Keratinocyte (primary cell): ENCODE results near the gene HMGCS2. TPM values are rescaled to one million over a fixed set of nuclear protein-coding genes. Genes with fewer than 3 reads are reported as not detected.

Experiments used
- DNase-seq: peaks from one replicate; pipeline ENCODE4 v3.0.0-alpha.2; 2011; ENCODE audit warnings: low read depth, missing footprints, low spot score
- FAIRE-seq: peaks from 2 replicates; lab custom pipeline; 2011; peaks lifted over from hg19 to GRCh38; lab: Jason Lieb, UNC
- H2AFZ ChIP-seq: 2 replicates; pipeline ENCODE4 v1.6.0; 2012; ENCODE audit warnings: low read length, control low read depth, inconsistent platforms; ENCODE audit not compliant: control insufficient read depth
- H3K27ac ChIP-seq: 2 replicates; pipeline ENCODE4 v1.5.1; 2011; ENCODE audit warnings: low read length; ENCODE audit not compliant: control insufficient read depth, insufficient read depth
- H3K27me3 ChIP-seq: 3 replicates; pipeline ENCODE4 v1.6.0; 2011; ENCODE audit warnings: low read length; ENCODE audit not compliant: control insufficient read depth, insufficient read depth; ENCODE audit errors: extremely low read depth
- H3K36me3 ChIP-seq, 2 experiments: 2 replicates in 1 of 2; 3 replicates in 1 of 2; pipeline ENCODE4 v1.5.1; 2011; ENCODE audit warnings: low read length in 2 of 2, mild to moderate bottlenecking in 1 of 2; ENCODE audit not compliant: control insufficient read depth in 2 of 2, insufficient read depth in 2 of 2; ENCODE audit errors: extremely low read depth in 1 of 2
- H3K4me1 ChIP-seq: 3 replicates; pipeline ENCODE4 v1.5.1; 2011; ENCODE audit warnings: low read length; ENCODE audit not compliant: control insufficient read depth, insufficient read depth; ENCODE audit errors: extremely low read depth
- H3K4me2 ChIP-seq: 3 replicates; pipeline ENCODE4 v1.6.0; 2011; ENCODE audit warnings: low read depth, low read length; ENCODE audit not compliant: control insufficient read depth, insufficient read depth; ENCODE audit errors: extremely low read depth
- H3K4me3 ChIP-seq, 3 experiments: fragments of 200-600 bp in 1 of 3; sonication (generic) in 1 of 3; 2 replicates in 2 of 3; 3 replicates in 1 of 3; pipeline ENCODE4 v1.5.1; 2011 to 2016; ENCODE audit warnings: low read length in 3 of 3, mild to moderate bottlenecking in 3 of 3, control low read depth in 2 of 3, inconsistent platforms in 1 of 3, low read depth in 1 of 3, mixed read lengths in 1 of 3, mixed run types in 1 of 3, moderate library complexity in 1 of 3; ENCODE audit not compliant: control insufficient read depth in 2 of 3, insufficient read depth in 2 of 3; ENCODE audit errors: extremely low read depth in 1 of 3
- H3K79me2 ChIP-seq: 2 replicates; pipeline ENCODE4 v1.6.0; 2012; ENCODE audit warnings: low read length; ENCODE audit not compliant: control insufficient read depth, insufficient read depth
- H3K9ac ChIP-seq: 3 replicates; pipeline ENCODE4 v1.6.0; 2011; ENCODE audit warnings: low read length; ENCODE audit not compliant: control insufficient read depth, insufficient read depth; ENCODE audit errors: extremely low read depth
- H3K9me1 ChIP-seq: 3 replicates; pipeline ENCODE4 v1.6.0; 2011; ENCODE audit warnings: low read length; ENCODE audit not compliant: control insufficient read depth, insufficient read depth; ENCODE audit errors: extremely low read depth
- H3K9me3 ChIP-seq: 2 replicates; pipeline ENCODE4 v1.5.1; 2012; ENCODE audit warnings: low read depth, low read length; ENCODE audit not compliant: control insufficient read depth
- H4K20me1 ChIP-seq: 3 replicates; pipeline ENCODE4 v1.6.0; 2011; ENCODE audit warnings: low read length; ENCODE audit not compliant: control insufficient read depth, insufficient read depth; ENCODE audit errors: extremely low read depth
- EZH2 ChIP-seq: IDR thresholded peaks from one replicate; pipeline ENCODE4 v1.6.1; 2012; ENCODE audit warnings: inconsistent platforms, mild to moderate bottlenecking, low read length, moderate library complexity
- dilution Hi-C: fragments of 300-500 bp; cut with MboI; formaldehyde crosslinking; loops from one replicate; pipeline ENCODE4 v1.7.0; 2020; ENCODE audit warnings: low sequenced_read_pairs; ENCODE audit not compliant: extremely low pct_ligation_motif_present
- polyA plus RNA-seq, 5 experiments: library from polyadenylated mRNA; depleted of rRNA in 3 of 5; stranded (reverse) in 3 of 5; stranded (forward) in 1 of 5; unstranded in 1 of 5; fragments of >200 nt; gene quantifications; 1 replicate in 1 of 5; 2 replicates in 3 of 5; 3 replicates in 1 of 5; pipeline versions ENCODE4 v1.2.1 to v1.2.3, GENCODE V29; 2011 to 2012; ENCODE audit warnings: missing spikeins in 2 of 5, low read depth in 1 of 5, low replicate concordance in 1 of 5
- TF ChIP-seq, protein P1 (sequence below), 3 experiments: IDR thresholded peaks in 1 of 3; conservative IDR thresholded peaks in 1 of 3; optimal IDR thresholded peaks in 1 of 3; 2 replicates in 2 of 3; 3 replicates in 1 of 3; pipeline versions ENCODE3 to v1.5.1; 2011; ENCODE audit warnings: low read length in 3 of 3, mild to moderate bottlenecking in 3 of 3, moderate library complexity in 2 of 3, control low read depth in 1 of 3, inconsistent platforms in 1 of 3; ENCODE audit not compliant: insufficient read depth in 2 of 3; ENCODE audit errors: extremely low read depth in 1 of 3

HMGCS2 gene
- polyA plus RNA-seq, 1 donor (not counting 4 experiments of a cell fraction or from before 2014, with no cell fraction given) = not detected

DNA sequence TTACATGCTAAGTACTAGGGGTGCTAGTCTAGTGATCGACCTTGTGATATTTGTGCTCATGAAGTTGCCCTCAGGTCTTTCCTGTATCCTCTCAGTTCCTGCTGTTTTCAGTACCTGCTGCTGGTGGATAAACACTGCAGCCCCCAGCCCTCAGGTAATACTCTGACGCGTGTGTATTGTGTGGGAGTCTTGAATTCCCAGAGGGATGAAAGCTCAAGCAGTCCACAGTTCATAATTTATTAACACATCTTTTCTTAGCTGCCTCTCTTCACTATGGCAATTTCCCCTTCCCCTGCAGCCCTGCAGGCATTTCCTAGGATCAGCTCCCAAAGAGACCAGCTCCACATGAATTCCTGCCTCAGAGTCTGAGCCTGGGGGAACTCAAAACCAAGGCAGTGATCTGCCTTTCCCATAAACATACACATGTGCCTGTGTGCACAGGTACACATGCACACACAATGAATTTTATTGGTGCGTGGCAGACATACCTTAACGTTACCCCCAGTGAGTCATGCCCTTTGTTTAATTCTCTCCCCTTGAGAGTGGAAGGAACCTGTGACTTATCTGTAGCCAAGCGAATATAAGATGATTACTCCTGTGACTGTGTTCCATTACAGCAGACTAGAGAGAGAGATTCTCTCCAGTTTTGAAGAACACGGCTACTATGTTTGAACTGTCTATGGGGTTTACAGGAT lies 14.1 kb upstream of the HMGCS2 start:
- peak overlapping the region; percentile 22 for H3K4me2 ChIP-seq
- H3K4me1 ChIP-seq = peaks cover 23% of the 10 kb centered on the region
- H3K9ac ChIP-seq = no peak overlapping the region
- H4K20me1 ChIP-seq = no peaks in the 10 kb centered on the region
- dilution Hi-C loops = no loop called here
- no peak overlapping the region for H2AFZ ChIP-seq
- DNase-seq (peak; percentile 32), FAIRE-seq (peak; percentile 91)
- H3K4me3 ChIP-seq = no peak overlapping the region
- TF ChIP-seq, protein P1, sequence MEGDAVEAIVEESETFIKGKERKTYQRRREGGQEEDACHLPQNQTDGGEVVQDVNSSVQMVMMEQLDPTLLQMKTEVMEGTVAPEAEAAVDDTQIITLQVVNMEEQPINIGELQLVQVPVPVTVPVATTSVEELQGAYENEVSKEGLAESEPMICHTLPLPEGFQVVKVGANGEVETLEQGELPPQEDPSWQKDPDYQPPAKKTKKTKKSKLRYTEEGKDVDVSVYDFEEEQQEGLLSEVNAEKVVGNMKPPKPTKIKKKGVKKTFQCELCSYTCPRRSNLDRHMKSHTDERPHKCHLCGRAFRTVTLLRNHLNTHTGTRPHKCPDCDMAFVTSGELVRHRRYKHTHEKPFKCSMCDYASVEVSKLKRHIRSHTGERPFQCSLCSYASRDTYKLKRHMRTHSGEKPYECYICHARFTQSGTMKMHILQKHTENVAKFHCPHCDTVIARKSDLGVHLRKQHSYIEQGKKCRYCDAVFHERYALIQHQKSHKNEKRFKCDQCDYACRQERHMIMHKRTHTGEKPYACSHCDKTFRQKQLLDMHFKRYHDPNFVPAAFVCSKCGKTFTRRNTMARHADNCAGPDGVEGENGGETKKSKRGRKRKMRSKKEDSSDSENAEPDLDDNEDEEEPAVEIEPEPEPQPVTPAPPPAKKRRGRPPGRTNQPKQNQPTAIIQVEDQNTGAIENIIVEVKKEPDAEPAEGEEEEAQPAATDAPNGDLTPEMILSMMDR (optimal IDR thresholded peaks at IDR 0.05 in 1 of 3, IDR thresholded peaks at IDR 0.05 in 1 of 3, conservative IDR thresholded peaks at IDR 0.05 in 1 of 3; ENCODE audit: extremely low read depth in 1 of 3, insufficient read depth in 2 of 3, low read length in 3 of 3) = no peak
- no peak for TF ChIP-seq EZH2
- no peaks in the 10 kb centered on the region for H3K79me2 ChIP-seq
- no peaks in the 10 kb centered on the region for H3K36me3 ChIP-seq
- H3K9me1 ChIP-seq = no peaks in the 10 kb centered on the region
- no peak overlapping the region for H3K27ac ChIP-seq
- no peaks in the 10 kb centered on the region for H3K27me3 ChIP-seq
- no peaks in the 10 kb centered on the region for H3K9me3 ChIP-seq

DNA sequence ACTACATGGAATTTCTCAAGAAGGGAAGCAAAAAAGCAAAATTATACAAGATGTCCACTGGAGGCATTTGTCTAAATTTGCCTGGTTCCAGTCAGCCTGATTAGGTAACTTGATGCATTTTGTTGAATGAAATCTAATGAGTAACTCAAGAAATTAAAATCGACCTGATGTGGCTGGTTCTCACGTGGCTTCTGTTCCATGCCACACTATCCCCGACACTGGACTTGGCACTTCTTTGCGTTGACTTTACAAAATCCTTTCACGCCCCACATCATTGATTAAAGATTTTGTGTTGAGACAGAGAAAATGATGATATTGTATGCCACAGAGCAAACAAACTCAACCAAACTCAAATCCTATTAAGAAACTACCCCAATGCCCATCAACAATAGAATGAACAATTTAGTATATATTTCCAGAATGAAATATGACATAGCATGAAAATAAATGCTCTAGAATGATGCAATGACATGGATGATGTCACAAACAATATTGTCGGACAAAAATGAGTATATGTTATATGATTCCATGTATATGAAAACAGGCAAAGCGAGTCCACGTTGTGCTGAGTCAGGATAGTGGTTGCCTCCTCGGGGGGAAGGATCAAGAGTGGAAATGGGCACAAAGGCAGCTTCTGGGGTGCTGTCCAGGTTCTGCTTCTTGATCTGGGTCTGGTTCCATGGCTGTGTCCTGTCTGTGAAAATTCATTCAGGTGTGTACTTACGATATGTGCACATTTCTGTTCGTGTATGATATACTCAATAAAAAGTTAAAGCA lies 12.9 kb upstream of the HMGCS2 start:
- dilution Hi-C loops = no loop called here
- Histone ChIP-seq H3K4me3 (no peak overlapping the region), H3K36me3 (no peaks in the 10 kb centered on the region), H3K79me2 (no peaks in the 10 kb centered on the region), H3K27ac (no peak overlapping the region), H3K9me1 (no peaks in the 10 kb centered on the region), H3K9me3 (no peaks in the 10 kb centered on the region), H3K4me2 (no peak overlapping the region), H3K4me1 (peaks cover 19% of the 10 kb centered on the region), H3K9ac (no peak overlapping the region), H2AFZ (no peak overlapping the region), H4K20me1 (no peaks in the 10 kb centered on the region), H3K27me3 (no peaks in the 10 kb centered on the region)
- no peak for FAIRE-seq
- TF ChIP-seq, protein P1 (optimal IDR thresholded peaks at IDR 0.05 in 1 of 3, IDR thresholded peaks at IDR 0.05 in 1 of 3, conservative IDR thresholded peaks at IDR 0.05 in 1 of 3; ENCODE audit: extremely low read depth in 1 of 3, insufficient read depth in 2 of 3, low read length in 3 of 3) = no peak
- TF ChIP-seq EZH2 = no peak
- no peak for DNase-seq
